ES-I3 (cell line): Measurements from ENCODE around the gene NKAPD1.
A peak's percentile ranks its signal among the peaks of the same experiment; 100 is the strongest.
"Not testable (repeated sequence)": the region's sequence is repeated elsewhere in the genome, so short reads cannot be mapped to it uniquely, and the experiment has no call there.

Experiments
- H3K36me3 ChIP-seq: 2 replicates; pipeline ENCODE4 v1.6.1; 2013; ENCODE audit warnings: mild to moderate bottlenecking, low read length, control low read depth, moderate library complexity; ENCODE audit not compliant: insufficient read depth
- H3K4me1 ChIP-seq: 2 replicates; pipeline ENCODE4 v1.6.1; 2013; ENCODE audit warnings: mild to moderate bottlenecking, control low read depth, low read length; ENCODE audit not compliant: insufficient read depth
- H3K9ac ChIP-seq: 2 replicates; pipeline ENCODE4 v1.6.1; 2013; ENCODE audit warnings: low read depth, mild to moderate bottlenecking, low read length, moderate library complexity
- H3K9me3 ChIP-seq: 2 replicates; pipeline ENCODE4 v1.6.1; 2013; ENCODE audit warnings: mild to moderate bottlenecking, low read length, moderate library complexity; ENCODE audit not compliant: control insufficient read depth, insufficient read depth

Gene NKAPD1

GRCh38 chr11:112050721-112051120 lies 23.4 kb upstream of the NKAPD1 start:
- Histone ChIP-seq H3K4me1 (no peaks in the 10 kb centered on the region), H3K9me3 (no peaks in the 10 kb centered on the region), H3K9ac (no peak overlapping the region), H3K36me3 (peaks cover 11% of the 10 kb centered on the region)

- H3K4me1 ChIP-seq = no peaks in the 10 kb centered on the region
- peaks cover 11% of the 10 kb centered on the region for H3K36me3 ChIP-seq
- H3K9me3 ChIP-seq = no peaks in the 10 kb centered on the region
Observed at GRCh38 chr11:112051768-112052167, 22.3 kb upstream of the NKAPD1 start.

GRCh38 chr11:112057170-112057569 lies 16.9 kb upstream of the NKAPD1 start:
- Histone ChIP-seq H3K36me3 (peaks cover 16% of the 10 kb centered on the region), H3K9ac (no peak overlapping the region), H3K4me1 (no peaks in the 10 kb centered on the region), H3K9me3 (no peaks in the 10 kb centered on the region)

More at GRCh38 chr11:112051768-112052167, 22.3 kb upstream of the NKAPD1 start:
- no peak overlapping the region for H3K9ac ChIP-seq

- no peaks in the 10 kb centered on the region for H3K9me3 ChIP-seq
- H3K36me3 ChIP-seq = peaks cover 14% of the 10 kb centered on the region
- no peak overlapping the region for H3K9ac ChIP-seq
- H3K4me1 ChIP-seq = no peaks in the 10 kb centered on the region
Observed at GRCh38 chr11:112058103-112058502, 16.0 kb upstream of the NKAPD1 start.

GRCh38 chr11:112062923-112063322 lies 11.2 kb upstream of the NKAPD1 start:
- Histone ChIP-seq H3K9me3 (no peaks in the 10 kb centered on the region), H3K36me3 (peaks cover 7% of the 10 kb centered on the region), H3K9ac (no peak overlapping the region), H3K4me1 (no peaks in the 10 kb centered on the region)

GRCh38 chr11:112082729-112083128 lies 8.6 kb downstream of the NKAPD1 start:
- H3K9me3 ChIP-seq = no peaks in the 10 kb centered on the region
- no peak overlapping the region for H3K9ac ChIP-seq
- H3K36me3 ChIP-seq = peaks cover 10% of the 10 kb centered on the region
- H3K4me1 ChIP-seq = peaks cover 5% of the 10 kb centered on the region; the same call in 1 of the 2 replicates

GRCh38 chr11:112085822-112086421 lies 11.8 kb downstream of the NKAPD1 start:
- Histone ChIP-seq H3K36me3 (peaks cover 22% of the 10 kb centered on the region), H3K9ac (peak overlapping the region; percentile 85), H3K4me1 (peaks cover 5% of the 10 kb centered on the region; the same call in 1 of the 2 replicates), H3K9me3 (no peaks in the 10 kb centered on the region)

- H3K9me3 ChIP-seq = no peaks in the 10 kb centered on the region
- peaks cover 5% of the 10 kb centered on the region; the same call in 1 of the 2 replicates for H3K4me1 ChIP-seq
- peaks cover 26% of the 10 kb centered on the region for H3K36me3 ChIP-seq
- H3K9ac ChIP-seq = peak within 1 kb of the TSS; percentile 85
Observed at GRCh38 chr11:112086422-112087191, 12.5 kb downstream of the NKAPD1 start, which contains the start of the genes SDHD and TIMM8B. SDHD (plus strand) TSS chr11:112086873; CDS start chr11:112086908, 35 bp downstream. TIMM8B (minus strand) TSS chr11:112086756; CDS start chr11:112086723, 33 bp downstream.

GRCh38 chr11:112087212-112087611 lies 13.1 kb downstream of the NKAPD1 start:
- H3K9ac ChIP-seq = peak overlapping the region; percentile 85
- H3K36me3 ChIP-seq = peaks cover 30% of the 10 kb centered on the region
- H3K4me1 ChIP-seq = peaks cover 5% of the 10 kb centered on the region; the same call in 1 of the 2 replicates
- no peaks in the 10 kb centered on the region for H3K9me3 ChIP-seq

- not testable (repeated sequence) for H3K4me1 ChIP-seq
- peaks cover 10% of the 10 kb centered on the region for H3K36me3 ChIP-seq
Observed at GRCh38 chr11:112095302-112095701, 21.2 kb downstream of the NKAPD1 start.

GRCh38 chr11:112096194-112096593 lies 22.1 kb downstream of the NKAPD1 start:
- no peaks in the 10 kb centered on the region for H3K4me1 ChIP-seq
- no peak overlapping the region for H3K9ac ChIP-seq
- H3K9me3 ChIP-seq = no peaks in the 10 kb centered on the region
- peaks cover 9% of the 10 kb centered on the region for H3K36me3 ChIP-seq

More at GRCh38 chr11:112095302-112095701, 21.2 kb downstream of the NKAPD1 start:
- H3K9me3 ChIP-seq, H3K9ac ChIP-seq: not testable (repeated sequence)

- no peaks in the 10 kb centered on the region for H3K9me3 ChIP-seq
- no peak overlapping the region for H3K9ac ChIP-seq
- H3K4me1 ChIP-seq = no peaks in the 10 kb centered on the region
- no peaks in the 10 kb centered on the region; the same call in 1 of the 2 replicates for H3K36me3 ChIP-seq
Observed at GRCh38 chr11:112097734-112098528, 23.8 kb downstream of the NKAPD1 start.

- Histone ChIP-seq H3K9me3 (no peaks in the 10 kb centered on the region), H3K36me3 (no peaks in the 10 kb centered on the region; the same call in 1 of the 2 replicates), H3K9ac (no peak overlapping the region), H3K4me1 (no peaks in the 10 kb centered on the region)
Observed at GRCh38 chr11:112100462-112100861, 26.4 kb downstream of the NKAPD1 start.

- Histone ChIP-seq H3K9me3 (no peaks in the 10 kb centered on the region), H3K36me3 (no peaks in the 10 kb centered on the region), H3K9ac (no peak overlapping the region), H3K4me1 (no peaks in the 10 kb centered on the region)
Observed at GRCh38 chr11:112103446-112103845, 29.3 kb downstream of the NKAPD1 start.
